Tibial artery (tissue), 4 donors: Measurements from ENCODE around the gene RP2.

Source experiments
- DNase-seq, 2 donors: peaks; one replicate each; pipeline ENCODE4 v3.0.0-alpha.2; 2019
- H3K27ac ChIP-seq, 2 donors: fragments of 200-600 bp; sonication (generic) in 1 of 2; 1 replicate in 1 of 2; 2 replicates in 1 of 2; pipeline ENCODE4 v1.5.1; 2018 to 2019; ENCODE audit warnings: mild to moderate bottlenecking in 1 of 2
- H3K27me3 ChIP-seq, 2 donors: fragments of 200-600 bp; sonication (generic) in 1 of 2; one replicate each; pipeline versions ENCODE4 v1.5.1 to v1.6.0; 2016 to 2019
- H3K36me3 ChIP-seq, 3 donors: fragments of 200-600 bp; sonication (generic) in 2 of 3; one replicate each; pipeline ENCODE4 v1.5.1; 2016 to 2019; ENCODE audit warnings: mild to moderate bottlenecking in 2 of 3
- H3K4me1 ChIP-seq, 4 donors: fragments of 200-600 bp; sonication (generic) in 2 of 4; 1 replicate in 3 of 4; 2 replicates in 1 of 4; pipeline ENCODE4 v1.5.1; 2016 to 2019
- H3K4me3 ChIP-seq, 2 donors: fragments of 200-600 bp; sonication (generic) in 1 of 2; 1 replicate in 1 of 2; 2 replicates in 1 of 2; pipeline ENCODE4 v1.5.1; 2018 to 2019; ENCODE audit warnings: mild to moderate bottlenecking in 2 of 2
- H3K9me3 ChIP-seq, 3 donors: fragments of 200-600 bp; sonication (generic) in 1 of 3; one replicate each; pipeline ENCODE4 v1.5.1; 2016 to 2019
- intact Hi-C: fragments of 100-400 bp; cut with DNase I; formaldehyde crosslinking; loops from one replicate; pipeline ENCODE4 v1.15.0; 2023; ENCODE audit warnings: low total_unique reads
- TF ChIP-seq, protein P1 (sequence below), 2 experiments: fragments of 200-600 bp in 1 of 2; fragments of 450-650 bp in 1 of 2; IDR thresholded peaks; one replicate each; pipeline ENCODE4 v1.5.1; 2017 to 2019; ENCODE audit warnings: antibody characterized with exemption in 2 of 2, mild to moderate bottlenecking in 1 of 2, moderate library complexity in 1 of 2

Gene RP2

GRCh38 chrX:46913667-46914066 is 76.8 kb downstream of the RP2 start:
- DNase-seq = no peak
- intact Hi-C loops = no loop called here
- TF ChIP-seq, protein P1, sequence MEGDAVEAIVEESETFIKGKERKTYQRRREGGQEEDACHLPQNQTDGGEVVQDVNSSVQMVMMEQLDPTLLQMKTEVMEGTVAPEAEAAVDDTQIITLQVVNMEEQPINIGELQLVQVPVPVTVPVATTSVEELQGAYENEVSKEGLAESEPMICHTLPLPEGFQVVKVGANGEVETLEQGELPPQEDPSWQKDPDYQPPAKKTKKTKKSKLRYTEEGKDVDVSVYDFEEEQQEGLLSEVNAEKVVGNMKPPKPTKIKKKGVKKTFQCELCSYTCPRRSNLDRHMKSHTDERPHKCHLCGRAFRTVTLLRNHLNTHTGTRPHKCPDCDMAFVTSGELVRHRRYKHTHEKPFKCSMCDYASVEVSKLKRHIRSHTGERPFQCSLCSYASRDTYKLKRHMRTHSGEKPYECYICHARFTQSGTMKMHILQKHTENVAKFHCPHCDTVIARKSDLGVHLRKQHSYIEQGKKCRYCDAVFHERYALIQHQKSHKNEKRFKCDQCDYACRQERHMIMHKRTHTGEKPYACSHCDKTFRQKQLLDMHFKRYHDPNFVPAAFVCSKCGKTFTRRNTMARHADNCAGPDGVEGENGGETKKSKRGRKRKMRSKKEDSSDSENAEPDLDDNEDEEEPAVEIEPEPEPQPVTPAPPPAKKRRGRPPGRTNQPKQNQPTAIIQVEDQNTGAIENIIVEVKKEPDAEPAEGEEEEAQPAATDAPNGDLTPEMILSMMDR (IDR thresholded peaks at IDR 0.05) = no peak
- Histone ChIP-seq H3K4me3 (peak overlapping the region; percentile 65 to 76), H3K27ac (peak overlapping the region in 1 of 2 donors; percentile 55), H3K27me3 (no peaks in the 10 kb centered on the region), H3K4me1 (peaks cover 0 to 7% (median 0%) of the 10 kb centered on the region in 4 donors), H3K36me3 (no peaks in the 10 kb centered on the region), H3K9me3 (no peaks in the 10 kb centered on the region)

- TF ChIP-seq, protein P1 (IDR thresholded peaks at IDR 0.05) = no peak
- Histone ChIP-seq H3K4me1 (peaks cover 0 to 7% (median 0%) of the 10 kb centered on the region in 4 donors), H3K36me3 (no peaks in the 10 kb centered on the region), H3K27ac (no peak overlapping the region), H3K27me3 (no peaks in the 10 kb centered on the region), H3K9me3 (peaks cover 0 to 5% (median 0%) of the 10 kb centered on the region in 3 donors), H3K4me3 (no peak overlapping the region)
- intact Hi-C loops = no loop called here
- DNase-seq = no peak
Observed at GRCh38 chrX:46916273-46916672, 79.4 kb downstream of the RP2 start.

DNA sequence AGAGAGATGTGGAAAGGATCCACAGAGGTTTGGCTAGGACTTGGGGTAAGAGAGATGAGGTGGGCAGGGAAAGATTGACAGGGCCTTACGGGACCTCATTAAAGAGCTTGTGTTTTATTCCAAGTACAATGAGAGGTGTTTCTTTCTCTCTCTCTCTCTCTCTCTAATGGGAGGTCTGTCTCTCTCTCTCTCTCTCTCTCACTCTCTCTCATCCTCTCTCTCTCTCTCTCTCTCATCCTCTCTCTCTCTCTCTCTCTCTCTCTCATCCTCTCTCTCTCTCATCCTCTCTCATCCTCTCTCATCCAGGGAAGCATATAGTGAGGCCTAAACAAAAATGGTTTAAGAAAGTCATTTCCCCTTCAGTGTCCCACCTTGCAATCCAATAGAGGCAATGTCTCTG is 80.8 kb downstream of the RP2 start:
- Histone ChIP-seq H3K27ac (no peak overlapping the region), H3K9me3 (peaks cover 0 to 6% (median 0%) of the 10 kb centered on the region in 3 donors), H3K4me3 (no peak overlapping the region), H3K36me3 (no peaks in the 10 kb centered on the region), H3K4me1 (peaks cover 0 to 7% (median 0%) of the 10 kb centered on the region in 4 donors), H3K27me3 (no peaks in the 10 kb centered on the region)
- TF ChIP-seq, protein P1 (IDR thresholded peaks at IDR 0.05) = no peak
- no peak for DNase-seq
- intact Hi-C loops = no loop called here

DNA sequence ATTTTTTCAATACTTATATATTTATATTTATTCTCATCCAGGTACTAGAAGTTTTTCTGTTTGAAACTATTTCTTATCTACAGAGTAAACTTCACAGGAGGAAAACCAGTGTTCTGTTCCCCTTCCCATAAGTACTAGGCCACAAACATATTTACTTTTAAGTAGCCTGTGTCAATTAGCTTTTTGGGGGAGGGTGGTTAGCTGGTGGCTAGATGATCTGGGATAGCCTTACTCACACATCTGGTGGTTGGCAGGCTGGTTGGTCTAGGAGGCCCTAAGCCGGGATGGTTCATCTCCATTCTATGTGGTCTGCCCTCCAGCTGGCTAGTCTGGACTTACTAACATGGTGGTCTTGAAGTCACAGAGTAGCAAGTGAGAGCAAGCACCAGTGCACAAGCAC is 81.6 kb downstream of the RP2 start:
- H3K27ac ChIP-seq = no peak overlapping the region
- intact Hi-C loops = no loop called here
- H3K36me3 ChIP-seq = no peaks in the 10 kb centered on the region
- H3K9me3 ChIP-seq = peaks cover 0 to 6% (median 0%) of the 10 kb centered on the region in 3 donors
- peaks cover 0 to 7% (median 0%) of the 10 kb centered on the region in 4 donors for H3K4me1 ChIP-seq
- no peak overlapping the region for H3K4me3 ChIP-seq
- DNase-seq = no peak
- no peaks in the 10 kb centered on the region for H3K27me3 ChIP-seq
- TF ChIP-seq, protein P1 (IDR thresholded peaks at IDR 0.05) = no peak

DNA sequence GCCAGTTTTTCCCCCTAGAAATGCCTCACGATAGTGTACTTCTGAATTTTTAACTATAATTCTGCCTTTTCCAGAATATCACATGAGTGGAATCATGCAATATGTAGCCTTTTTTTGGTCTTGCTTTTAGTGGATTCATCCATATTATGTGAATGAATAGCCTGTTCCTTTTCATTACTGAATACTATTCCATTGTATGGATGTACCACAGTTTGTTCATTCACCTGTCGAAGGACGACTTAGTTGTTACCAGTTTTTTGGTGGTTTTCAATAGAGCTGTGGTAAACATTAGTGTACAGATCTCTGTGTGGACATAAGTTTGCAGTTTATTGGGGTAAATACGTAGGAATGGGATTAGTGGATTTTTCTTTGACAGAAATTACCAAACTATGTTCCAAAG is 83.4 kb downstream of the RP2 start:
- no peaks in the 10 kb centered on the region for H3K4me1 ChIP-seq
- H3K4me3 ChIP-seq = no peak overlapping the region
- H3K27ac ChIP-seq = no peak overlapping the region
- TF ChIP-seq, protein P1 (IDR thresholded peaks at IDR 0.05) = no peak
- H3K27me3 ChIP-seq = no peaks in the 10 kb centered on the region
- H3K36me3 ChIP-seq = no peaks in the 10 kb centered on the region
- intact Hi-C loops = no loop called here
- peaks cover 0 to 6% (median 0%) of the 10 kb centered on the region in 3 donors for H3K9me3 ChIP-seq
- no peak for DNase-seq

DNA sequence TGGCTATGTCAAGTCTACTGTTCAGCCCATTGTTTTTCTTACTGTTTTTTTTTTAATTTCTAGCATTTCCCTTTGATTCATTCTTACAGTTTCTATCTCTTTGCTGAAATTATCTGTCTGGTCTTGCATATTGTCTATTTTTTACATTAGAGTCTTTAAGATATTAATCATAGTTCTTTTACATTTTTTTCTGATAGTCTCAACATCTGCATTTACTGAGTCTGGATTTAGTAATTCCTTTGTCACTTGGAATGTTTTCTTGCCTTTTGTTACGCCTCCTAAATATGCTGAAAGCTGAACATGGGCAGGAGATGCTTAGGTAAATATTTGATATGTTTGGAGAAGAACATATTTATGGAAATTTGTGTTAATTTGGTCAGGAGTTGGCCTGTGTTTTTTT is 85.8 kb downstream of the RP2 start:
- Histone ChIP-seq H3K36me3 (no peaks in the 10 kb centered on the region), H3K27ac (no peak overlapping the region), H3K4me1 (no peaks in the 10 kb centered on the region), H3K27me3 (no peaks in the 10 kb centered on the region), H3K9me3 (peaks cover 0 to 6% (median 0%) of the 10 kb centered on the region in 3 donors), H3K4me3 (no peak overlapping the region)
- no peak for DNase-seq
- TF ChIP-seq, protein P1 (IDR thresholded peaks at IDR 0.05) = no peak
- intact Hi-C loops = no loop called here
